Measurements from ENCODE around the gene AMOTL2.

The AMOTL2 gene

DNA sequence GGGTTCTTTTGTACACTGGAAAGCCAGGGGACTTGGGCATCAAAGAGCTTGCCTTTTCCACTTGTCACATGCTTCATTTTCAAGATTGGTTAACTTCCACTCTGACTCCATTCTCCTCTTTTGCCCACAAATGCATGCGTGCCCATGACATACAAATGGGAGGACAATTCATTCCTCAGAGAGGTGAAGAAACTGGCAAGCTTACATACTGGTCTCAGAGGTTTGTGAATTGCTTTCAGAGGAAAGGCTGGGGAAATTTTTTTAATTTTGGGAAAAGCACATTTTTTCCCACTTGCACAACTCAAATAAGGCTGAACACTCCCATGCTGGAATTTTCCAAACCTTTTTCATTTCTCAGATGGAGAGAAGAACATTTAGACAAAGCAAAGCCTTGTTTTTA is 20.9 kb upstream of the AMOTL2 start:
- Histone ChIP-seq H3K4me3 (ENCODE audit: low read depth in 1 of 2, low read length in 2 of 2) (no peak overlapping the region), H3K9me3 (ENCODE audit: control insufficient read depth in 1 of 2, low read length in 2 of 2) (no peaks in the 10 kb centered on the region), H3K36me3 (ENCODE audit: control insufficient read depth in 1 of 2, insufficient read depth in 2 of 2, low read length in 2 of 2) (no peaks in the 10 kb centered on the region), H3K4me1 (ENCODE audit: control insufficient read depth in 1 of 2, insufficient read depth in 2 of 2, low read length in 2 of 2) (no peaks in the 10 kb centered on the region), H3K27me3 (ENCODE audit: control insufficient read depth in 1 of 2, insufficient read depth in 2 of 2, low read length in 2 of 2) (peaks cover 0 to 11% of the 10 kb centered on the region in 2 donors), H3K9ac (ENCODE audit: low read depth in 1 of 2, low read length in 2 of 2) (no peak overlapping the region), H3K27ac (ENCODE audit: low read depth, low read length) (no peak overlapping the region)

DNA sequence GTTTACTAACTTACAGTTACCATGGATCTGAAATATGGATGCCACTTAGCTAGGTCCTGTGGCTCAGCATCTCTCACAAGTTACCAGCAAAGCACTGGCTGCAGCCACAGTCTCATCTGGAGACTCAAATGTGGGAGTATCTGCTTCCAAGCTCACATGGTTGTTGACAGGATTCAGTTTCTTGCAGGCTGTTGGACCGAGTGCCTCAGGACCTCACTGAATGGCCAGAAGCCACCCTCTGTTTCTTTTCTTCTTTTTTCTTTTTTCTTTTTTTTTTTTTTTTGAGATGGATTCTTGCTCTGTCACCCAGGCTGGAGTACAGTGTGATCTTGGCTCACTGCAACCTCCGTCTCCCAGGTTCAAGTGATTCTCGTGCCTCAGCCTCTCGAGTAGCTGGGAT is 20.1 kb upstream of the AMOTL2 start:
- Histone ChIP-seq H3K27me3 (ENCODE audit: control insufficient read depth in 1 of 2, insufficient read depth in 2 of 2, low read length in 2 of 2) (peaks cover 0 to 11% of the 10 kb centered on the region in 2 donors), H3K27ac (ENCODE audit: low read depth, low read length) (no peak overlapping the region), H3K36me3 (ENCODE audit: control insufficient read depth in 1 of 2, insufficient read depth in 2 of 2, low read length in 2 of 2) (no peaks in the 10 kb centered on the region), H3K9ac (ENCODE audit: low read depth in 1 of 2, low read length in 2 of 2) (no peak overlapping the region), H3K4me3 (ENCODE audit: low read depth in 1 of 2, low read length in 2 of 2) (no peak overlapping the region), H3K9me3 (ENCODE audit: control insufficient read depth in 1 of 2, low read length in 2 of 2) (no peaks in the 10 kb centered on the region), H3K4me1 (ENCODE audit: control insufficient read depth in 1 of 2, insufficient read depth in 2 of 2, low read length in 2 of 2) (no peaks in the 10 kb centered on the region)

DNA sequence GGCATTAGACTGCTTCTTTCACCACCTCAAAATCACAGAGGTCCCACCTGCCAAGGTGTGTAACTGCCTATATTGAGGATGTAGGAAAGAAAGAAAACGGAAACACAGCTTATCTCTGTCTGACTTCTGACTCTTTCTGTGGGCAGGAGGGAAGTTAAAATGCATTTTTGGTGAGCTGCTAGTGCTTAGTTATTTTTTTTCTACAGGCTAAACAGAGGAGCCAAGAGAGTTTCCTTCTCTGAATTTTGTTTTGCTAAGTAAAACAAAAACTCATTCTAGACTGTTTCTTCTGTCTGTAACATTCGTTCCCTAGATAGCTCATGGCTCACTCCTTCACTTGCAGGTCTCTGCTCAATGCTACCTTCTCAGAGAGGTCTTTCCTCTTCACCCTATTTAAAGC is 18.8 kb upstream of the AMOTL2 start:
- peaks cover 0 to 11% of the 10 kb centered on the region in 2 donors for H3K27me3 ChIP-seq (ENCODE audit: control insufficient read depth in 1 of 2, insufficient read depth in 2 of 2, low read length in 2 of 2)
- H3K9me3 ChIP-seq (ENCODE audit: control insufficient read depth in 1 of 2, low read length in 2 of 2), result no peaks in the 10 kb centered on the region
- no peak overlapping the region for H3K4me3 ChIP-seq (ENCODE audit: low read depth in 1 of 2, low read length in 2 of 2)
- H3K4me1 ChIP-seq (ENCODE audit: control insufficient read depth in 1 of 2, insufficient read depth in 2 of 2, low read length in 2 of 2), result no peaks in the 10 kb centered on the region
- no peak overlapping the region for H3K27ac ChIP-seq (ENCODE audit: low read depth, low read length)
- no peak overlapping the region for H3K9ac ChIP-seq (ENCODE audit: low read depth in 1 of 2, low read length in 2 of 2)
- H3K36me3 ChIP-seq (ENCODE audit: control insufficient read depth in 1 of 2, insufficient read depth in 2 of 2, low read length in 2 of 2), result no peaks in the 10 kb centered on the region

- H3K4me1 ChIP-seq (ENCODE audit: control insufficient read depth in 1 of 2, insufficient read depth in 2 of 2, low read length in 2 of 2), result no peaks in the 10 kb centered on the region
- peaks cover 0 to 11% of the 10 kb centered on the region in 2 donors for H3K27me3 ChIP-seq (ENCODE audit: control insufficient read depth in 1 of 2, insufficient read depth in 2 of 2, low read length in 2 of 2)
- H3K27ac ChIP-seq (ENCODE audit: low read depth, low read length), result no peak overlapping the region
- no peak overlapping the region for H3K9ac ChIP-seq (ENCODE audit: low read depth in 1 of 2, low read length in 2 of 2)
- H3K9me3 ChIP-seq (ENCODE audit: control insufficient read depth in 1 of 2, low read length in 2 of 2), result no peaks in the 10 kb centered on the region
- no peaks in the 10 kb centered on the region for H3K36me3 ChIP-seq (ENCODE audit: control insufficient read depth in 1 of 2, insufficient read depth in 2 of 2, low read length in 2 of 2)
- H3K4me3 ChIP-seq (ENCODE audit: low read depth in 1 of 2, low read length in 2 of 2), result no peak overlapping the region
Observed at GRCh38 chr3:134392336-134392983, 18.2 kb upstream of the AMOTL2 start.

DNA sequence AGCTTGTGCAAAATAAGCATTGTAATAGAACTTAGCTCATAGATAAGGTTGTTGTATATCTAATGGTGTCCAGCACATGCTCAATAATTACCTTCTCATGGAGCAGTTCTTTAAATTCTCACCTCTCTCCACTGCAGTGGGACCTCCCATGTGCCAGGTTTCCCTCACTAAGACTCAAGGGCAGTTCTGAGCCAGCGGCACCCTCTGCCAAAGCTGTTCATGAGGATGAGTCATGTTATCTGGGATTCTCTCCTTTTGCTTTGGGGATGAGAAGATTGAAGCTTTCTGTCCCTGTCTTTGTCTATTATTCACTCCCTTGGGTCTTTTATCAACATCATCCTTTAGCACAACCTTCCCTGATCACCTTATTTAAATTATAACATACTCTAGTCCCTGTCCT is 15.6 kb upstream of the AMOTL2 start:
- H3K36me3 ChIP-seq (ENCODE audit: control insufficient read depth in 1 of 2, insufficient read depth in 2 of 2, low read length in 2 of 2), result no peaks in the 10 kb centered on the region
- no peaks in the 10 kb centered on the region for H3K4me1 ChIP-seq (ENCODE audit: control insufficient read depth in 1 of 2, insufficient read depth in 2 of 2, low read length in 2 of 2)
- no peak overlapping the region for H3K4me3 ChIP-seq (ENCODE audit: low read depth in 1 of 2, low read length in 2 of 2)
- H3K9me3 ChIP-seq (ENCODE audit: control insufficient read depth in 1 of 2, low read length in 2 of 2), result no peaks in the 10 kb centered on the region
- no peak overlapping the region for H3K9ac ChIP-seq (ENCODE audit: low read depth in 1 of 2, low read length in 2 of 2)
- peaks cover 0 to 2% of the 10 kb centered on the region in 2 donors for H3K27me3 ChIP-seq (ENCODE audit: control insufficient read depth in 1 of 2, insufficient read depth in 2 of 2, low read length in 2 of 2)
- H3K27ac ChIP-seq (ENCODE audit: low read depth, low read length), result no peak overlapping the region

- no peaks in the 10 kb centered on the region for H3K4me1 ChIP-seq (ENCODE audit: control insufficient read depth in 1 of 2, insufficient read depth in 2 of 2, low read length in 2 of 2)
- no peaks in the 10 kb centered on the region for H3K9me3 ChIP-seq (ENCODE audit: control insufficient read depth in 1 of 2, low read length in 2 of 2)
- no peak overlapping the region for H3K27ac ChIP-seq (ENCODE audit: low read depth, low read length)
- H3K27me3 ChIP-seq (ENCODE audit: control insufficient read depth in 1 of 2, insufficient read depth in 2 of 2, low read length in 2 of 2), result peaks cover 0 to 2% of the 10 kb centered on the region in 2 donors
- H3K36me3 ChIP-seq (ENCODE audit: control insufficient read depth in 1 of 2, insufficient read depth in 2 of 2, low read length in 2 of 2), result no peaks in the 10 kb centered on the region
- no peak overlapping the region for H3K4me3 ChIP-seq (ENCODE audit: low read depth in 1 of 2, low read length in 2 of 2)
- no peak overlapping the region for H3K9ac ChIP-seq (ENCODE audit: low read depth in 1 of 2, low read length in 2 of 2)
Observed at GRCh38 chr3:134388788-134389485, 14.7 kb upstream of the AMOTL2 start.

DNA sequence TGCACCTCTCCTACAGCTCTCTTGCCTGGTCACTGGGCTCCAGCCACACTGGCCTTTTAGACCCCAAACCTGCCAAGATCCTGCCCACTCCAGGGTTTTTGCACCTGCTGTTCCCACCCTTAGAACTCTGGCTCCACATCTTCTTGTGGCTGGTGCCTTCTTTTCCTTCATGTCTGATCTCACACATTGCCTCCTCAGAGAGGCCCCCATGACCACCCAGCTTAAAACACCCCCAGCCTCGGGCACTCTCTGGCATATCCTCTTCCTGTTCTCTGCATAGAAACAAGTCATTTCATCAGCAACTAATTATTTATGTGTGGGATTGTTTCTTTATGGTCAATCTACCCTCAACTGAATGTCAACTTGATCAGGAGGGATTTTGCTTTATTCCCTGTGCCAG is 14.0 kb upstream of the AMOTL2 start:
- Histone ChIP-seq H3K27me3 (ENCODE audit: control insufficient read depth in 1 of 2, insufficient read depth in 2 of 2, low read length in 2 of 2) (peaks cover 0 to 2% of the 10 kb centered on the region in 2 donors), H3K9me3 (ENCODE audit: control insufficient read depth in 1 of 2, low read length in 2 of 2) (no peaks in the 10 kb centered on the region), H3K9ac (ENCODE audit: low read depth in 1 of 2, low read length in 2 of 2) (no peak overlapping the region), H3K36me3 (ENCODE audit: control insufficient read depth in 1 of 2, insufficient read depth in 2 of 2, low read length in 2 of 2) (no peaks in the 10 kb centered on the region), H3K27ac (ENCODE audit: low read depth, low read length) (no peak overlapping the region), H3K4me3 (ENCODE audit: low read depth in 1 of 2, low read length in 2 of 2) (no peak overlapping the region), H3K4me1 (ENCODE audit: control insufficient read depth in 1 of 2, insufficient read depth in 2 of 2, low read length in 2 of 2) (no peaks in the 10 kb centered on the region)

DNA sequence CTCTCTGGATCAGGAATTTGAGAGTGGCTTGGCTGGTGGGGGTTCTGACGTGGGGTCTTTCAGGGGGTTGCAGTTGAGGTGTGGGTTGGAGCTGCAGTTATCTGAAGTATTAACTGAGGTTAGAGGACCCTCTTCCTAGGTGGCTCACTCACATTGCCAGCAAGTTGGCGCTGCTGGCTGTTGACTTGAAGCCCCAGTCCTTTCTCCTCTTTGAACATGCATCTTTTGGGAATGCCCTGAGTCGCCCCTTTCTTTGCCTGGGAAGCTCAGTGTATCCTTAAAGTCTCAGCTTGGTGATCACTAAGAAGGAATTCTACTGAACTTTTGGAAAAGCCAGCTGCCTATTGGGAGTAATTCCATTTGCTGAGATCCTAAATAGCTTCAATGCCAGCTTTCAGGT is 13.0 kb upstream of the AMOTL2 start:
- peaks cover 0 to 1% of the 10 kb centered on the region in 2 donors for H3K4me1 ChIP-seq (ENCODE audit: control insufficient read depth in 1 of 2, insufficient read depth in 2 of 2, low read length in 2 of 2)

GRCh38 chr3:134384963-134385362 is 10.7 kb upstream of the AMOTL2 start:
- Histone ChIP-seq H3K9me3 (ENCODE audit: control insufficient read depth in 1 of 2, low read length in 2 of 2) (no peaks in the 10 kb centered on the region), H3K36me3 (ENCODE audit: control insufficient read depth in 1 of 2, insufficient read depth in 2 of 2, low read length in 2 of 2) (no peaks in the 10 kb centered on the region), H3K4me1 (ENCODE audit: control insufficient read depth in 1 of 2, insufficient read depth in 2 of 2, low read length in 2 of 2) (peaks cover 7 to 14% of the 10 kb centered on the region in 2 donors), H3K4me3 (ENCODE audit: low read depth in 1 of 2, low read length in 2 of 2) (no peak overlapping the region), H3K9ac (ENCODE audit: low read depth in 1 of 2, low read length in 2 of 2) (no peak overlapping the region), H3K27me3 (ENCODE audit: control insufficient read depth in 1 of 2, insufficient read depth in 2 of 2, low read length in 2 of 2) (no peaks in the 10 kb centered on the region), H3K27ac (ENCODE audit: low read depth, low read length) (no peak overlapping the region)

More for the DNA sequence above, 13.0 kb upstream of the AMOTL2 start:
- no peaks in the 10 kb centered on the region for H3K9me3 ChIP-seq (ENCODE audit: control insufficient read depth in 1 of 2, low read length in 2 of 2)
- H3K27me3 ChIP-seq (ENCODE audit: control insufficient read depth in 1 of 2, insufficient read depth in 2 of 2, low read length in 2 of 2), result peaks cover 0 to 2% of the 10 kb centered on the region in 2 donors
- no peaks in the 10 kb centered on the region for H3K36me3 ChIP-seq (ENCODE audit: control insufficient read depth in 1 of 2, insufficient read depth in 2 of 2, low read length in 2 of 2)
- H3K27ac ChIP-seq (ENCODE audit: low read depth, low read length), result no peak overlapping the region
- no peak overlapping the region for H3K4me3 ChIP-seq (ENCODE audit: low read depth in 1 of 2, low read length in 2 of 2)
- H3K9ac ChIP-seq (ENCODE audit: low read depth in 1 of 2, low read length in 2 of 2), result no peak overlapping the region

- Histone ChIP-seq H3K36me3 (ENCODE audit: control insufficient read depth in 1 of 2, insufficient read depth in 2 of 2, low read length in 2 of 2) (no peaks in the 10 kb centered on the region), H3K4me3 (ENCODE audit: low read depth in 1 of 2, low read length in 2 of 2) (no peak overlapping the region), H3K9ac (ENCODE audit: low read depth in 1 of 2, low read length in 2 of 2) (no peak overlapping the region), H3K27ac (ENCODE audit: low read depth, low read length) (no peak overlapping the region), H3K4me1 (ENCODE audit: control insufficient read depth in 1 of 2, insufficient read depth in 2 of 2, low read length in 2 of 2) (peaks cover 18 to 23% of the 10 kb centered on the region in 2 donors), H3K27me3 (ENCODE audit: control insufficient read depth in 1 of 2, insufficient read depth in 2 of 2, low read length in 2 of 2) (no peaks in the 10 kb centered on the region), H3K9me3 (ENCODE audit: control insufficient read depth in 1 of 2, low read length in 2 of 2) (no peaks in the 10 kb centered on the region)
Observed at GRCh38 chr3:134381831-134382442, 7.7 kb upstream of the AMOTL2 start.

All from duodenal mucosa (tissue), 2 donors.